AG09309 (cell line): ENCODE results near the gene SLC26A11.

Experiments
- DNase-seq: peaks from one replicate; pipeline ENCODE4 v3.0.0-alpha.2; 2010; ENCODE audit warnings: low read depth
- H3K4me3 ChIP-seq: 2 replicates; pipeline ENCODE4 v1.5.1; 2011; ENCODE audit warnings: mild to moderate bottlenecking, low read depth, low read length, moderate library complexity; ENCODE audit not compliant: control insufficient read depth
- CTCF ChIP-seq: IDR thresholded peaks from 2 replicates; pipeline ENCODE4 v1.5.1; 2011; ENCODE audit warnings: mild to moderate bottlenecking, low read depth, low read length, inconsistent platforms; ENCODE audit not compliant: insufficient read depth, control insufficient read depth; ENCODE audit errors: missing control alignments

SLC26A11 gene

GRCh38 chr17:80204626-80205468, 15.4 kb upstream of the SLC26A11 start:
- DNase-seq = no peak
- H3K4me3 ChIP-seq = no peak overlapping the region
- TF ChIP-seq CTCF = no peak

- H3K4me3 ChIP-seq = no peak overlapping the region
- TF ChIP-seq CTCF = no peak
- no peak for DNase-seq
Measured at GRCh38 chr17:80205811-80206210, 14.4 kb upstream of the SLC26A11 start.

- no peak for TF ChIP-seq CTCF
- no peak for DNase-seq
- H3K4me3 ChIP-seq = no peak overlapping the region
Measured at GRCh38 chr17:80208050-80208449, 12.2 kb upstream of the SLC26A11 start.

GRCh38 chr17:80209765-80210164, 10.5 kb upstream of the SLC26A11 start:
- no peak for TF ChIP-seq CTCF
- DNase-seq = no peak
- H3K4me3 ChIP-seq = no peak overlapping the region

- H3K4me3 ChIP-seq = no peak overlapping the region
- no peak for DNase-seq
- no peak for TF ChIP-seq CTCF
Measured at GRCh38 chr17:80210348-80211108, 9.7 kb upstream of the SLC26A11 start.

- no peak for DNase-seq
- H3K4me3 ChIP-seq = no peak overlapping the region
- TF ChIP-seq CTCF = no peak
Measured at GRCh38 chr17:80212109-80212508, 8.1 kb upstream of the SLC26A11 start.
